Inflammatory macrophage treated with lipopolysaccharide for 1 hour (primary cell): ENCODE data around the gene BCCIP.

Source experiments
- DNase-seq, 2 donors: peaks; one replicate each; pipeline ENCODE4 v3.0.0-alpha.2; 2020 to 2022

Gene BCCIP

GRCh38 chr10:125797994-125798662 is 25.2 kb upstream of the BCCIP start:
- DNase-seq = no peak

GRCh38 chr10:125799451-125800182 is 23.7 kb upstream of the BCCIP start:
- no peak for DNase-seq

- no peak for DNase-seq
These were observed 21.8 kb upstream of the BCCIP start for GRCh38 chr10:125801574-125801973.

GRCh38 chr10:125802131-125802530 is 21.2 kb upstream of the BCCIP start:
- no peak for DNase-seq

- DNase-seq = no peak
These were observed 20.6 kb upstream of the BCCIP start for GRCh38 chr10:125802739-125803138.

GRCh38 chr10:125808047-125808446 is 15.3 kb upstream of the BCCIP start:
- no peak for DNase-seq

GRCh38 chr10:125811251-125811650 is 12.1 kb upstream of the BCCIP start:
- DNase-seq = no peak

GRCh38 chr10:125812128-125812750 is 11.1 kb upstream of the BCCIP start:
- no peak for DNase-seq

- DNase-seq = no peak
These were observed 7.6 kb upstream of the BCCIP start for GRCh38 chr10:125815764-125816163.

GRCh38 chr10:125816548-125816947 is 6.8 kb upstream of the BCCIP start:
- no peak for DNase-seq

- no peak for DNase-seq
These were observed 5.9 kb upstream of the BCCIP start for GRCh38 chr10:125817337-125817946.

GRCh38 chr10:125820701-125821100 is 2.6 kb upstream of the BCCIP start:
- peak in 1 of 2 donors; percentile 4 for DNase-seq

- peak in 1 of 2 donors; percentile 4 for DNase-seq
These were observed 411 bp downstream of the BCCIP start for GRCh38 chr10:125823663-125824251.

GRCh38 chr10:125824736-125825135 is 1.4 kb downstream of the BCCIP start:
- peak in 1 of 2 donors; percentile 0 for DNase-seq

GRCh38 chr10:125827133-125827532 is 3.8 kb downstream of the BCCIP start:
- peak in 1 of 2 donors; percentile 9 for DNase-seq

GRCh38 chr10:125828311-125828710 is 5.0 kb downstream of the BCCIP start:
- DNase-seq = no peak

GRCh38 chr10:125836746-125837145 is 13.4 kb downstream of the BCCIP start:
- DNase-seq = no peak

GRCh38 chr10:125838802-125839575 is 15.6 kb downstream of the BCCIP start:
- no peak for DNase-seq

GRCh38 chr10:125840406-125840805 is 17.1 kb downstream of the BCCIP start:
- DNase-seq = no peak

- no peak for DNase-seq
These were observed 17.6 kb downstream of the BCCIP start for GRCh38 chr10:125840955-125841354.

- no peak for DNase-seq
These were observed 20.4 kb downstream of the BCCIP start for GRCh38 chr10:125843603-125844329.
